ENCODE data around the gene PTPN9.

GRCh38 chr15:75450307-75451201 is 128.6 kb downstream of the PTPN9 start:
- TF ChIP-seq CTCF (conservative IDR thresholded peaks at IDR 0.05) (no peak), ZFX (IDR thresholded peaks at IDR 0.05) (no peak)
